H1 (cell line): Measurements from ENCODE around the gene BCAS3. TPM values are rescaled to one million over a fixed set of nuclear protein-coding genes. Genes with fewer than 3 reads are reported as not detected.

Source experiments
- CTCF ChIA-PET: fragments of 300-600 bp; sonication (Branson Sonifier 250); formaldehyde crosslinking; loops from one replicate; lab custom pipeline; 2021; ENCODE audit not compliant: partially characterized antibody; lab: Charles Lee
- POLR2A ChIA-PET: fragments of 300-600 bp; sonication (Branson Sonifier 250); formaldehyde crosslinking; loops from one replicate; lab custom pipeline; 2021; ENCODE audit warnings: inconsistent platforms; ENCODE audit not compliant: partially characterized antibody; lab: Charles Lee
- DNase-seq, 2 experiments: peaks; one replicate each; pipeline versions ENCODE4 v3.0.0 to v3.0.0-alpha.2; 2010 to 2022; ENCODE audit warnings: low spot score in 2 of 2, low read depth in 1 of 2, mixed read lengths in 1 of 2
- FAIRE-seq: peaks from 2 replicates; lab custom pipeline; 2011; peaks lifted over from hg19 to GRCh38; lab: Jason Lieb, UNC
- H2AFZ ChIP-seq: 2 replicates; pipeline ENCODE4 v1.8.1; 2012; ENCODE audit warnings: low read length, inconsistent platforms
- H2AK5ac ChIP-seq: 2 replicates; pipeline ENCODE4 v1.6.1; 2013; ENCODE audit warnings: low read depth, low read length
- H2BK120ac ChIP-seq: replicated peaks from 2 replicates; pipeline ENCODE3; 2013; ENCODE audit warnings: low read depth, low read length, inconsistent platforms
- H2BK12ac ChIP-seq: 2 replicates; pipeline ENCODE4 v1.6.1; 2013; ENCODE audit warnings: low read depth, low read length
- H2BK15ac ChIP-seq: 2 replicates; pipeline ENCODE4 v1.6.1; 2013; ENCODE audit warnings: low read length
- H2BK20ac ChIP-seq: 2 replicates; pipeline ENCODE4 v1.6.1; 2013; ENCODE audit warnings: low read length
- H2BK5ac ChIP-seq: 2 replicates; pipeline ENCODE4 v1.6.1; 2013; ENCODE audit warnings: low read depth, low read length
- H3K14ac ChIP-seq: 2 replicates; pipeline ENCODE4 v1.6.1; 2013; ENCODE audit warnings: inconsistent platforms; ENCODE audit not compliant: insufficient read length
- H3K18ac ChIP-seq: 2 replicates; pipeline ENCODE4 v1.6.1; 2013; ENCODE audit warnings: low read length; ENCODE audit errors: extremely low read depth
- H3K23ac ChIP-seq: 2 replicates; pipeline ENCODE4 v1.6.1; 2013; ENCODE audit warnings: inconsistent platforms; ENCODE audit not compliant: insufficient read length
- H3K23me2 ChIP-seq: 2 replicates; pipeline ENCODE4 v1.6.1; 2013; ENCODE audit warnings: low read depth, low read length
- H3K27ac ChIP-seq: 2 replicates; pipeline ENCODE4 v1.6.1; 2011; ENCODE audit warnings: low read depth, low read length, inconsistent platforms
- H3K27me3 ChIP-seq, 4 experiments: replicated peaks in 1 of 4; 1 replicate in 1 of 4; 2 replicates in 3 of 4; pipeline versions ENCODE4 v1.6.1 to v1.8.1; 2011 to 2013; ENCODE audit warnings: low read length in 3 of 4, mild to moderate bottlenecking in 3 of 4, inconsistent platforms in 2 of 4, mixed read lengths in 2 of 4, moderate library complexity in 1 of 4; ENCODE audit not compliant: control insufficient read depth in 3 of 4, insufficient read depth in 3 of 4; ENCODE audit errors: extremely low read depth in 1 of 4
- H3K36me3 ChIP-seq, 4 experiments: 2 replicates each; pipeline versions ENCODE4 v1.6.1 to v1.8.1; 2011 to 2013; ENCODE audit warnings: mild to moderate bottlenecking in 4 of 4, low read length in 3 of 4, moderate library complexity in 2 of 4, control low read depth in 1 of 4, inconsistent platforms in 1 of 4; ENCODE audit not compliant: insufficient read depth in 4 of 4, control insufficient read depth in 2 of 4
- H3K4ac ChIP-seq: replicated peaks from 2 replicates; pipeline ENCODE3; 2013; ENCODE audit warnings: low read length, low read depth, mixed read lengths, inconsistent platforms; ENCODE audit not compliant: insufficient read length
- H3K4me1 ChIP-seq, 4 experiments: replicated peaks in 1 of 4; 1 replicate in 1 of 4; 2 replicates in 3 of 4; pipeline versions ENCODE4 v1.6.1 to v1.8.1; 2011 to 2013; ENCODE audit warnings: low read length in 3 of 4, inconsistent platforms in 2 of 4, mixed read lengths in 1 of 4; ENCODE audit not compliant: insufficient read depth in 4 of 4, control insufficient read depth in 3 of 4
- H3K4me2 ChIP-seq, 2 experiments: 2 replicates each; pipeline versions ENCODE4 v1.6.1 to v1.8.1; 2011 to 2013; ENCODE audit warnings: low read depth in 2 of 2, low read length in 2 of 2, control low read depth in 1 of 2, inconsistent platforms in 1 of 2, mild to moderate bottlenecking in 1 of 2; ENCODE audit not compliant: insufficient read depth in 1 of 2
- H3K4me3 ChIP-seq, 4 experiments: fragments of 200-600, 300-600 bp in 1 of 4; sonication (generic), shearing (Covaris generic), sonication (Bioruptor Twin) in 1 of 4; 2 replicates each; pipeline versions ENCODE4 v1.5.1 to v1.8.1; 2011 to 2016; ENCODE audit warnings: low read length in 4 of 4, low read depth in 3 of 4, control low read depth in 2 of 4, inconsistent platforms in 2 of 4, mild to moderate bottlenecking in 2 of 4, mixed read lengths in 1 of 4, moderate library complexity in 1 of 4; ENCODE audit not compliant: insufficient read depth in 2 of 4; ENCODE audit errors: extremely low read depth in 1 of 4
- H3K56ac ChIP-seq: replicated peaks from 2 replicates; pipeline ENCODE3; 2013; ENCODE audit warnings: low read depth, mild to moderate bottlenecking, mixed read lengths, low read length, inconsistent platforms; ENCODE audit not compliant: insufficient read length
- H3K79me1 ChIP-seq: 2 replicates; pipeline ENCODE4 v1.6.1; 2013; ENCODE audit warnings: low read depth, low read length, control low read depth
- H3K79me2 ChIP-seq, 2 experiments: 2 replicates each; pipeline versions ENCODE4 v1.6.1 to v1.8.1; 2012 to 2013; ENCODE audit warnings: low read length in 2 of 2, mild to moderate bottlenecking in 2 of 2, inconsistent platforms in 1 of 2; ENCODE audit not compliant: insufficient read depth in 2 of 2, control insufficient read depth in 1 of 2
- H3K9ac ChIP-seq, 4 experiments: replicated peaks in 1 of 4; 1 replicate in 1 of 4; 2 replicates in 3 of 4; pipeline versions ENCODE4 v1.6.1 to v1.8.1; 2011 to 2013; ENCODE audit warnings: low read depth in 3 of 4, low read length in 3 of 4, control low read depth in 2 of 4, mild to moderate bottlenecking in 2 of 4, moderate library complexity in 2 of 4, inconsistent platforms in 1 of 4; ENCODE audit errors: extremely low read depth in 1 of 4
- H3K9me3 ChIP-seq, 2 experiments: 2 replicates each; pipeline versions ENCODE4 v1.6.1 to v1.8.1; 2012 to 2013; ENCODE audit warnings: mild to moderate bottlenecking in 2 of 2, moderate library complexity in 2 of 2, control low read depth in 1 of 2, inconsistent platforms in 1 of 2, low read depth in 1 of 2, low read length in 1 of 2, mixed read lengths in 1 of 2; ENCODE audit not compliant: insufficient read depth in 2 of 2
- H4K20me1 ChIP-seq, 2 experiments: replicated peaks in 1 of 2; 2 replicates each; pipeline versions ENCODE3 to v1.8.1; 2011 to 2013; ENCODE audit warnings: inconsistent platforms in 2 of 2, low read length in 2 of 2, mild to moderate bottlenecking in 1 of 2; ENCODE audit not compliant: insufficient read depth in 2 of 2, control insufficient read depth in 1 of 2
- H4K5ac ChIP-seq: 2 replicates; pipeline ENCODE4 v1.6.1; 2013; ENCODE audit warnings: low read length, low read depth, mixed read lengths, inconsistent platforms; ENCODE audit not compliant: insufficient read length
- H4K8ac ChIP-seq: 2 replicates; pipeline ENCODE4 v1.8.0; 2013; ENCODE audit warnings: mild to moderate bottlenecking, moderate library complexity, low read length, inconsistent platforms; ENCODE audit not compliant: insufficient read depth; ENCODE audit errors: extremely low read depth
- H4K91ac ChIP-seq: replicated peaks from 2 replicates; pipeline ENCODE3; 2013; ENCODE audit warnings: low read length, mixed read lengths, inconsistent platforms; ENCODE audit not compliant: insufficient read length
- BCL11A ChIP-seq, 2 experiments: IDR thresholded peaks; one replicate each; pipeline ENCODE4 v1.6.1; 2011; ENCODE audit warnings: low read depth in 2 of 2, low read length in 2 of 2, mild to moderate bottlenecking in 2 of 2
- CBX5 ChIP-seq: fragments of 300-800, 300-1000 bp; sonication (generic); IDR thresholded peaks from 2 replicates; pipeline ENCODE4 v1.7.1; 2016; ENCODE audit warnings: antibody characterized with exemption, low read length, low read depth
- CEBPB ChIP-seq: IDR thresholded peaks from 2 replicates; pipeline ENCODE4 v1.6.1; 2012; ENCODE audit warnings: low read depth, low read length
- EGR1 ChIP-seq: IDR thresholded peaks from 2 replicates; pipeline ENCODE4 v1.6.1; 2011; ENCODE audit warnings: low read depth, low read length, borderline replicate concordance
- POLR2AphosphoS5 ChIP-seq: IDR thresholded peaks from 2 replicates; pipeline ENCODE4 v1.6.1; 2011; ENCODE audit warnings: low read depth, low read length
- RBBP5 ChIP-seq: IDR thresholded peaks from 2 replicates; pipeline ENCODE4 v1.7.1; 2012; ENCODE audit warnings: low read depth, mild to moderate bottlenecking, inconsistent platforms, low read length, moderate library complexity, borderline replicate concordance
- SP4 ChIP-seq: IDR thresholded peaks from 2 replicates; pipeline ENCODE4 v1.6.1; 2012; ENCODE audit warnings: low read length, inconsistent platforms
- TAF1 ChIP-seq: IDR thresholded peaks from 2 replicates; pipeline ENCODE4 v1.6.1; 2011; ENCODE audit warnings: mild to moderate bottlenecking, low read depth, low read length
- WGBS, 2 experiments: shearing (Covaris generic) in 1 of 2; methylation state at CpG; one replicate each; pipeline versions ENCODE4 v1.1.6 to v1.1.7; 2013 to 2015; ENCODE audit warnings: low lambda C conversion rate in 2 of 2, mixed read lengths in 2 of 2, inconsistent platforms in 1 of 2, low coverage in 1 of 2, missing lambda C conversion rate in 1 of 2; ENCODE audit not compliant: insufficient replicate concordance in 2 of 2, insufficient coverage in 1 of 2, insufficient read length in 1 of 2; ENCODE audit errors: extremely low coverage in 1 of 2, missing lambda C conversion rate in 1 of 2; 5-methylcytosine and 5-hydroxymethylcytosine counted together
- polyA plus RNA-seq, 7 experiments: library from polyadenylated mRNA; depleted of rRNA in 3 of 7; stranded (reverse) in 5 of 7; unstranded in 2 of 7; fragments of >200 nt in 5 of 7; fragments of 200-250 nt in 2 of 7; gene quantifications; 1 replicate in 5 of 7; 2 replicates in 1 of 7; 4 replicates in 1 of 7; pipeline versions ENCODE4 v1.2.1 to v1.2.3, GENCODE V29; 2011 to 2013; ENCODE audit warnings: missing spikeins in 2 of 7, mixed read lengths in 2 of 7
- total RNA-seq: library from RNA; stranded (reverse); fragmentation: NEBNext Ultra II Directional; extraction: Animal tissue kit (Norgen Biotek cat#: 25700); gene quantifications from 2 replicates; pipeline ENCODE4 v1.2.1, GENCODE V29; 2021

The BCAS3 gene
- total and polyA plus RNA-seq, 2 of the 8 experiments (the other 6 are each of a cell fraction or from before 2014, with no cell fraction given): 9.9 to 13.3 TPM

DNA sequence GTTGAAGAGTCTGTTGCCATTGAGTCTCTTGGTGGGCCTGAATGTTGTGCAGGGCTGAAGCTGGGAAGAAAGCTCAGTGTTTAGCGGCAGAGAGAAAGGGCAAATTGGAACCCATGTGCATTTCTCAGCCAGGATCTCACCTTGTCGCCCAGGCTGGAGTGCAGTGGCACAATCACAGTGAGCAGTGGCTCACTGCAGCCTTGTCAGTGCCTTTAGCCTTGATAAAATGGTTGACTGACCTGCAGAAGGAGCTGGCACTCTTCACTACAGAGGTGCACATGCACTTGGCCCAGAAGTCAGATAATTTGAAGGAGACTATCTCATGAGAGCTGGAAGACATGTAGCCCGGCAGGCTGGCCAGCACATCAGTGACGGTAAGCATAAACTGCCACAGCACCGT lies 597.7 kb downstream of the BCAS3 start:
- no peaks in the 10 kb centered on the region for H3K36me3 ChIP-seq
- CTCF ChIA-PET: interaction anchor here (1.9 kb wide), 1 partner anchor 8 kb away, joined by 7 read pairs; no protein-coding TSS in a partner anchor
- TF ChIP-seq RBBP5 (no peak), CEBPB (no peak), CBX5 (no peak), SP4 (no peak), TAF1 (no peak), POLR2AphosphoS5 (no peak), EGR1 (no peak), BCL11A (IDR thresholded peaks at IDR 0.05; ENCODE audit: low read depth in 2 of 2, low read length in 2 of 2) (no peak)

More for the DNA sequence above, 597.7 kb downstream of the BCAS3 start:
- H3K27me3 ChIP-seq: no peaks in the 10 kb centered on the region
- no peak overlapping the region for H3K9ac ChIP-seq
- H3K4me2 ChIP-seq: no peak overlapping the region
- no peaks in the 10 kb centered on the region for H3K79me1 ChIP-seq
- H3K14ac ChIP-seq: no peak overlapping the region
- no peak overlapping the region for H3K4me3 ChIP-seq
- DNase-seq (no peak), FAIRE-seq (no peak)
- POLR2A ChIA-PET: no interaction called here
- no peaks in the 10 kb centered on the region; a peak in 1 of 7 replicates for H3K4me1 ChIP-seq
- H3K18ac ChIP-seq: no peak overlapping the region
- H3K79me2 ChIP-seq: no peaks in the 10 kb centered on the region
- no peak overlapping the region for H4K91ac ChIP-seq
- H4K20me1 ChIP-seq: no peaks in the 10 kb centered on the region
- H3K23ac ChIP-seq: no peak overlapping the region
- H4K8ac ChIP-seq: no peak overlapping the region
- H2BK15ac ChIP-seq: no peak overlapping the region
- H3K27ac ChIP-seq: no peak overlapping the region
- H2BK12ac ChIP-seq: no peak overlapping the region
- no peaks in the 10 kb centered on the region for H3K9me3 ChIP-seq
- H2BK120ac ChIP-seq: no peak overlapping the region
- no peak overlapping the region for H3K4ac ChIP-seq
- WGBS, 2 experiments: 88% methylated on average over 5 of the region's 5 CpGs; no CpG with 5 or more reads in 1 of the 2 experiments
- no peak overlapping the region for H3K56ac ChIP-seq
- no peak overlapping the region for H2BK5ac ChIP-seq
- H4K5ac ChIP-seq: no peak overlapping the region
- H3K23me2 ChIP-seq: no peaks in the 10 kb centered on the region
- H2AK5ac ChIP-seq: no peak overlapping the region
- no peak overlapping the region for H2BK20ac ChIP-seq
- H2AFZ ChIP-seq: no peak overlapping the region
